GM18870 (cell line): Measurements from ENCODE around the gene RILPL2.
"Not testable (repeated sequence)": the region's sequence is repeated elsewhere in the genome, so short reads cannot be mapped to it uniquely, and the experiment has no call there.

Source experiments
- ATAC-seq: cut with Tn5 transposase; IDR thresholded peaks from one replicate; pipeline ENCODE4 v1.9.1; 2021; ENCODE audit warnings: moderate library complexity; ENCODE audit not compliant: unreplicated experiment

RILPL2 gene

GRCh38 chr12:123384994-123385376 is 51.5 kb downstream of the RILPL2 start:
- no peak for ATAC-seq

DNA sequence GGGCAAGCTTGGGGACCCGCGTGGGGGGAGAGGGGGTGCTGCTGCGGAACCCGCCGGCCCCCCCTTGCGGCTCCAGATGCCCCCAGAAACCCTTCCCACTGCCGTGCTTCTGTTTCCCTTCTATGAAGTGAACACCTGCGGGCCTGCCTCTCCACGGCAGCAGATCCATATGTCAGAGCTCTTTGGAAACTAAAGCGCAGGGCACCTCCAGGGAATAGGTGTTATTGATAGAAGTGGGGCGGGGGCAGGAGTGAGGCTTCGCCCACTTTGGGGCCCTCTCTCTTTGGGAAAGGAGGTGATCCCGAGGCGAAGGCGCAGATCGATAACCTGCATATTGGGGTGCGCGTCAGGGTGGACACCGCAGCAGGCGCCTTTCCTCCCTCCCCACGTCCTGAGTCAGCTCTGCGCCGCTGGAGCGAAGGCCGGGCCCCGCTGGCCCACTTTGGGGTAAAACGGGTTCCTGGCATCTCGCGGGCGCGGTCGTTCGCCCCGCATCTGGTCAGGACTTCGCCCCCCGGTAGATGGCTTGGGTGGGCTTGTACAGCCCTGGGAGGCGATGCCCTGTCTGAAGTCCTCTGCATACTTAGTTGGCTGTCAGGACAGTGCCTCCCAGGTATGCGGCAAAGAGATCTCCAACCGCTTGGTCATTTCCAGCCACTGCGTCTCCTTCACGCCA is 52.0 kb downstream of the RILPL2 start:
- no peak for ATAC-seq

- ATAC-seq: no peak
Measured at GRCh38 chr12:123382684-123383083, 53.8 kb downstream of the RILPL2 start.

DNA sequence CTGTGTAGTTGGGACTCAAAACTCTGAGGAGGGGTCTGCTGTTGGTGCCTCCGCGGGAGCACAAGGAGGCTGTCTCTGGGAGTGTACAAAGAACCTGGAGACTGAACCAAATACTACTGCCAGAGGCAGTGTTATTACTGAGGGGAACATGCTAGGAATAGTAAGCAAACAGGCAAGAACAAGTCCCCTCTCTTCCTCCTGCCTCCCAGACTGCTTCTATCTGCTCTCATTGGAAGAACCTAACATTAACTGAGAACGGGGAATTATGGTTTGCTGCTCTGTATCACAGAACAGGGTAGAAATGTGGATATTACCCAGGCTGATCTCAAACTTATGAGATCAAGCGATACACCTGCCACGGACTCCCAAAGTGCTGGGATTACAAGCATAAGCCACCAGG is 57.1 kb downstream of the RILPL2 start:
- no peak for ATAC-seq

GRCh38 chr12:123372415-123372814 is 64.1 kb downstream of the RILPL2 start:
- ATAC-seq: not testable (repeated sequence)

DNA sequence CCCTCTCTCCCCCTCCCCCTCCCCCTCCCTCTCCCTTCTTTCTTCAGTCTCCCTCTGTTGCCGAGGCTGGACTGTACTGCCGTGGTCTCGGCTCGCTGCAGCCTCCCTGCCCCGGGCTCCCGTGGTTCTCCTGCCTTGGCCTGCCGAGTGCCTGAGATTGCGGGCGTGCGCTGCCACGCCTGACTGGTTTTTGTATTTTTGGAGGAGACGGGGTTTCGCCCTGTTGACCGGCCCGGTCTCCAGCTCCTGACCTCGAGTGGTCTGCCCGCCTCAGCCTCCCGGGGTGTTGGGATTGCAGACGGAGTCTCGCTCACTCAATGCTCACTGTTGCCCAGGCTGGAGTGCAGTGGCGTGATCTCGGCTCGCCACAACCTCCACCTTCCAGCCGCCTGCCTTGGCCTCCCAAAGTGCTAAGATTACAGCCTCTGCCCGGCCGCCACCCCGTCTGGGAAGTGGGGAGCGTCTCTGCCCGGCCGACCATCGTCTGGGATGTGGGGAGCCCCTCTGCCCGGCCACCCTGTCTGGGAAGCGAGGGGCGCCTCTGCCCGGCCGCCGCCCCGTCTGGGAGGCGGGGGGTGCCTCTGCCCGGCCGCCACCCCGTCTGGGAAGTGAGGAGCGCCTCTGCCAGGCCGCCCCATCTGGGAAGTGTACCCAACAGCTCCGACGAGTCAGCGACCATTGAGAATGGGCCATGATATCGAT is 64.7 kb downstream of the RILPL2 start:
- not testable (repeated sequence) for ATAC-seq

DNA sequence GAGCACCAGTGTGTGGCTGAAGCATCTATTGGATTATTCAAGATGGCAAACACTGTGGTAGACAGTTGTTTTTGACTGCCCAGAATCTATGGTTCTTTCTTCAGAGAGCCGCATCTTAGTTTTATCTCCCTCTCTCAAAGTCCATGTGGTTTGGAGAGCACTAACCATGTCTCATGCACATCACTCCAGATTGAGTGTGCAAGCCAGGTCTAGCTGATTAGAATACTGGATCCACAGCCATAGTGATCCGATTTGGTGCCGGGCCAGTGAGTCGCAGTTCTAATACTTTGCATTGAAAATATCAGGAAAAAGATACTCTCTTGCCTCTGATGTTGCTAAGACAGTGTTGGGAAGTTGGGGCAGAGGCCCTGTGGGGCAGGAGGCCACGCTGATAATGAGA is 67.3 kb downstream of the RILPL2 start:
- no peak for ATAC-seq

DNA sequence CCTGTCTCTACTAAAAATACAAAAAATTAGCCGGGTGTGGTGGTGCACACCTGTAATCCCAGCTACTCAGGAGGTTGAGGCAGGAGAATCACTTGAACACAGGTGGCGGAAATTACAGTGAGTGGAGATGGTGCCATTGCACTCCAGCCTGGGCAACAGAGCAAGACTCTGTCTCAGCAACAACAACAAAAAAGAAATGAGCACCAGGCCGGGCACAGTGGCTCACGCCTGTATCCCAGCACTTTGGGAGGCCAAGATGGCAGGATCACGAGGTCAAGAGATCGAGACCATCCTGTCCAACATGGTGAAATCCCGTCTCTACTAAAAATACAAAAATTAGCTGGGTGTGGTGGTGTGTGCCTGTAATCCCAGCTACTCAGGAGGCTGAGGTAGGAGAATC is 68.1 kb downstream of the RILPL2 start:
- not testable (repeated sequence) for ATAC-seq

DNA sequence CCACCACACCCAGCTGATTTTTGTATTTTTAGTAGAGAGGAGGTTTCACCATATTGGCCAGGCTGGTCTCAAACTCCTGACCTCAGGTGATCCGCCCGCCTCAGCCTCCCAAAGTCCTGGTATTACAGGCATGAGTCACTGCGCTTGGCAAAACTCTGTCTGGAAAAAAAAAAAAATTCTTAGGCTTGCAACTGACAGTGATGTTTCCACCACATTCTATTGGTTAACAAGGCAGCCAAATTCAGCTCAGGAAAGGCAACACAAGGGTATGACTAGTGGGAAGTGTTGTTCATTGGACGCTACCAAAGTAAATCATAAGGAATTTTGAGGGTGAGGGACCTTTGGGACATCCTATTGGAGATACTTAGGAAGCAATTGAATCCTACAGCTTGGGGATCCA is 69.0 kb downstream of the RILPL2 start:
- ATAC-seq: no peak
